K562 (cell line): ENCODE results near the gene ALOX5. TPM values are rescaled to one million over a fixed set of nuclear protein-coding genes. Genes with fewer than 3 reads are reported as not detected.

Experiments used
- CTBP1 ChIP-seq: fragments of 450-650 bp; IDR thresholded peaks from 2 replicates; pipeline ENCODE4 v1.6.1; 2016; ENCODE audit warnings: borderline replicate concordance
- IRF2 ChIP-seq: sonication (generic); formaldehyde crosslinking; IDR thresholded peaks from 2 replicates; pipeline ENCODE4 v1.8.1; 2022; ENCODE audit warnings: mild to moderate bottlenecking, missing genetic modification reagents
- KDM2B ChIP-seq: fragments of 250-450 bp; sonication (Bioruptor Pico); IDR thresholded peaks from 2 replicates; pipeline ENCODE4 v1.8.0; 2021; ENCODE audit warnings: mild to moderate bottlenecking, moderate library complexity
- MNT ChIP-seq, 2 experiments: fragments of 450-650 bp; conservative IDR thresholded peaks; 2 replicates each; pipeline ENCODE4 v1.6.1; 2017; ENCODE audit warnings: mild to moderate bottlenecking in 2 of 2, moderate library complexity in 2 of 2
- RB1 ChIP-seq: fragments of 450-650 bp; IDR thresholded peaks from 2 replicates; pipeline ENCODE4 v1.6.1; 2017; ENCODE audit warnings: low read depth, mild to moderate bottlenecking
- RNF219 ChIP-seq: fragments of 250-450 bp; sonication (Bioruptor Pico); IDR thresholded peaks from 2 replicates; pipeline ENCODE4 v1.5.0; 2022; ENCODE audit warnings: mild to moderate bottlenecking
- SMAD3 ChIP-seq: fragments of 450-650 bp; formaldehyde crosslinking; conservative IDR thresholded peaks from 2 replicates; pipeline ENCODE4 v1.4.0; 2020; ENCODE audit warnings: mild to moderate bottlenecking
- SREBF1 ChIP-seq: fragments of 150-350 bp; IDR thresholded peaks from 2 replicates; pipeline ENCODE4 v1.6.1; 2014; ENCODE audit warnings: antibody characterized with exemption, low read depth, low read length, borderline replicate concordance
- SRSF7 ChIP-seq: fragments of 200-400 bp; formaldehyde crosslinking; optimal IDR thresholded peaks from 2 replicates; pipeline ENCODE3; 2017; ENCODE audit warnings: mild to moderate bottlenecking, low read depth, low read length
- TCF15 ChIP-seq: fragments of 250-450 bp; sonication (Bioruptor Pico); IDR thresholded peaks from 2 replicates; pipeline ENCODE4 v1.8.0; 2022; ENCODE audit warnings: moderate library complexity, mild to moderate bottlenecking, inconsistent platforms
- TFAP4 ChIP-seq: sonication (generic); formaldehyde crosslinking; IDR thresholded peaks from 2 replicates; pipeline ENCODE4 v1.8.0; 2022; ENCODE audit warnings: missing genetic modification reagents, mild to moderate bottlenecking, moderate library complexity, borderline replicate concordance
- TFE3 ChIP-seq: fragments of 450-650 bp; formaldehyde crosslinking; IDR thresholded peaks from 2 replicates; pipeline ENCODE4 v1.4.0; 2020; ENCODE audit warnings: mild to moderate bottlenecking, mixed read lengths
- ZNF589 ChIP-seq: fragments of 200-800 bp; sonication (Bioruptor generic); IDR thresholded peaks from 2 replicates; pipeline ENCODE4 v1.6.1; 2016; ENCODE audit warnings: low read depth, missing genetic modification characterization, missing compliant biosample characterization
- polyA plus RNA-seq, 8 experiments: library from polyadenylated mRNA; depleted of rRNA in 4 of 8; stranded (reverse) in 5 of 8; unstranded in 3 of 8; fragments of >200 nt; fragmentation: Nextera tagmentation in 2 of 8; fragmentation: Illumina TruSeq in 1 of 8; extraction: Ambion mirVana in 2 of 8; extraction: Trizol in 1 of 8; gene quantifications; 2 replicates each; pipeline versions ENCODE4 v1.2.1 to v1.2.3, GENCODE V29; 2011 to 2014; ENCODE audit warnings: inconsistent platforms in 1 of 8, missing spikeins in 1 of 8
- total RNA-seq, 7 experiments: library from RNA; depleted of rRNA in 6 of 7; stranded (reverse); fragments of >200 nt in 6 of 7; fragmentation: Illumina TruSeq in 2 of 7; extraction: Trizol in 2 of 7; gene quantifications; 2 replicates each; pipeline versions ENCODE4 v1.2.1 to v1.2.3, GENCODE V29; 2011 to 2021; ENCODE audit warnings: low replicate concordance in 1 of 7
- TF ChIP-seq, protein P1 (sequence below): fragments of 250-450 bp; sonication (Bioruptor Pico); IDR thresholded peaks from 2 replicates; pipeline ENCODE4 v1.5.0; 2020; ENCODE audit warnings: mild to moderate bottlenecking, borderline replicate concordance
- TF ChIP-seq, protein P2 (sequence below): fragments of 450-650 bp; IDR thresholded peaks from 2 replicates; pipeline ENCODE4 v1.6.1; 2018; ENCODE audit warnings: mild to moderate bottlenecking, low read depth; ENCODE audit not compliant: partially characterized antibody

ALOX5 gene
- total and polyA plus RNA-seq, 9 of the 15 experiments (the other 6 are each of a cell fraction or from before 2014, with no cell fraction given), result 0.10 to 2.4 (median 1.4) TPM

- TF ChIP-seq MNT (conservative IDR thresholded peaks at IDR 0.05) (peak; percentile 68 to 80), TCF15 (CRISPR knock-in tag) (peak; percentile 96), TFAP4 (CRISPR knock-in tag) (no peak), SMAD3 (peak; percentile 99), RNF219 (peak; percentile 96), RB1 (no peak), CTBP1 (peak; percentile 56), IRF2 (CRISPR knock-in tag) (no peak), KDM2B (peak; percentile 89; the same call in 1 of the 2 replicates), TFE3 (CRISPR knock-in tag) (peak; percentile 67), SRSF7 (no peak), ZNF589 (CRISPR knock-in tag) (peak; percentile 100), SREBF1 (no peak)
- TF ChIP-seq, protein P1, sequence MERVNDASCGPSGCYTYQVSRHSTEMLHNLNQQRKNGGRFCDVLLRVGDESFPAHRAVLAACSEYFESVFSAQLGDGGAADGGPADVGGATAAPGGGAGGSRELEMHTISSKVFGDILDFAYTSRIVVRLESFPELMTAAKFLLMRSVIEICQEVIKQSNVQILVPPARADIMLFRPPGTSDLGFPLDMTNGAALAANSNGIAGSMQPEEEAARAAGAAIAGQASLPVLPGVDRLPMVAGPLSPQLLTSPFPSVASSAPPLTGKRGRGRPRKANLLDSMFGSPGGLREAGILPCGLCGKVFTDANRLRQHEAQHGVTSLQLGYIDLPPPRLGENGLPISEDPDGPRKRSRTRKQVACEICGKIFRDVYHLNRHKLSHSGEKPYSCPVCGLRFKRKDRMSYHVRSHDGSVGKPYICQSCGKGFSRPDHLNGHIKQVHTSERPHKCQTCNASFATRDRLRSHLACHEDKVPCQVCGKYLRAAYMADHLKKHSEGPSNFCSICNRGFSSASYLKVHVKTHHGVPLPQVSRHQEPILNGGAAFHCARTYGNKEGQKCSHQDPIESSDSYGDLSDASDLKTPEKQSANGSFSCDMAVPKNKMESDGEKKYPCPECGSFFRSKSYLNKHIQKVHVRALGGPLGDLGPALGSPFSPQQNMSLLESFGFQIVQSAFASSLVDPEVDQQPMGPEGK (CRISPR knock-in tag), result peak; percentile 97
- TF ChIP-seq, protein P2, sequence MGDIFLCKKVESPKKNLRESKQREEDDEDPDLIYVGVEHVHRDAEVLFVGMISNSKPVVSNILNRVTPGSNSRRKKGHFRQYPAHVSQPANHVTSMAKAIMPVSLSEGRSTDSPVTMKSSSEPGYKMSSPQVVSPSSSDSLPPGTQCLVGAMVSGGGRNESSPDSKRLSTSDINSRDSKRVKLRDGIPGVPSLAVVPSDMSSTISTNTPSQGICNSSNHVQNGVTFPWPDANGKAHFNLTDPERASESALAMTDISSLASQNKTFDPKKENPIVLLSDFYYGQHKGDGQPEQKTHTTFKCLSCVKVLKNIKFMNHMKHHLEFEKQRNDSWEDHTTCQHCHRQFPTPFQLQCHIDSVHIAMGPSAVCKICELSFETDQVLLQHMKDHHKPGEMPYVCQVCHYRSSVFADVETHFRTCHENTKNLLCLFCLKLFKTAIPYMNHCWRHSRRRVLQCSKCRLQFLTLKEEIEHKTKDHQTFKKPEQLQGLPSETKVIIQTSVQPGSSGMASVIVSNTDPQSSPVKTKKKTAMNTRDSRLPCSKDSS, result no peak
Measured at GRCh38 chr10:45410807-45411606, 37.0 kb downstream of the ALOX5 start (continued).
